Fibroblast of skin of abdomen (primary cell): ENCODE data around the gene TRABD2B.
A peak's percentile ranks its signal among the peaks of the same experiment; 100 is the strongest.

Source experiments
- DNase-seq: peaks from one replicate; pipeline ENCODE4 v3.0.0-alpha.2; 2013

The TRABD2B gene

DNA sequence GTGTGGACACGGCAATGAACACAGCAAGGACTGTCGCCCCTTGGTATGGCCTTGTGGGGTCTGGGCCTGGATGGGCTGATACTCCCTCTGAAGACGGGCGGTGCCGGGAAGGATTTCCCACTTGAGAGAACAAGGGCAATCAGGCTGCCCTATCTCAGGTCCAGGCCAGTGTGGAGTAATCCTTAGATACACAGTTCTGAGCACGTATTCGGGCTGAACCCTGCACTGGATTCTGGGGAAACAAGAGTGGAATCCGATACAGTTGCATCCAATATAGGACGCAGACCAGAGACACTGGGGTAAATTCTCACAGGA lies 177.7 kb downstream of the TRABD2B start:
- no peak for DNase-seq

DNA sequence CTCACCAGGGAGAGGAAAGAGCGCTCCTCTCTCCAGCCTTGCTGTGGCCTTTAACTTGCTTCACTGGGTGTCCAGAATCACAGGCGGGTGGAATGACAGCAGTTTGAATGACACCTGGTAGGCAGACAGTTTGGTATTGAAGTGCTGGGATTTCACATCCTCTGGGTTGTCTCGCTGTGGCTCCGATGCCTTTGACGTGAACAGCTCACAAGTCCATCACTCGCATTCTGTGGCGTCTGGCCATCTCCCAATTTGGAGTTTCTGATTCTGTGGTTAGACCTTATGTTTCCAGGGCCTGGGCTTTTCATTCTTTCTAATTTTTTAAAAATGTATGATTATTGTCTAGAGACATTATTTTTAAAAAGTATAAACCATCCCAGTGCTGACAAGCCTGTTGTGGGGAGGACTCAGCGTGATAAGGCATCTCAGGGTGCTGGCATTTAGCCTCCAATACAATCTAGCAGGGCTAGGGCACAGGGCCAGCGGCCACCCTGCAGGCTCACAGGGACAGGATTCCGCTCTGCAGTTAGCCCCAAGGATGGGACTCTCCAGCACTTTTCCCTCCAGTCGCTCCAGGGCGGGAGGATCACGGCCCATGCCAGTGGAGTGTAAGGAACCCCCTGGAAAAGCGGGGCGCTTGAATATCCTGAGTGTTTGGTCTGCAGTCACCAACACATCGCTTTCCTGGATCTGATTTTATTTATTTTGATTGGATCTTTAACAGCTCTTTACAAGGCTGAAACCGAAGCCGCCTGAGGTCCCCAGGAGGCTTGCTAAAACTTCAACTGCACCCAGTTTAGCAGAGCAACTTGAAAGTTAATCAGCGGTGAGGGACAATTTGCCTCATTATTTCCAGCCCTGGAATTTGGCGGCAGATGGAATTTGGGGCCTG lies 178.3 kb downstream of the TRABD2B start:
- peak; percentile 70 for DNase-seq

DNA sequence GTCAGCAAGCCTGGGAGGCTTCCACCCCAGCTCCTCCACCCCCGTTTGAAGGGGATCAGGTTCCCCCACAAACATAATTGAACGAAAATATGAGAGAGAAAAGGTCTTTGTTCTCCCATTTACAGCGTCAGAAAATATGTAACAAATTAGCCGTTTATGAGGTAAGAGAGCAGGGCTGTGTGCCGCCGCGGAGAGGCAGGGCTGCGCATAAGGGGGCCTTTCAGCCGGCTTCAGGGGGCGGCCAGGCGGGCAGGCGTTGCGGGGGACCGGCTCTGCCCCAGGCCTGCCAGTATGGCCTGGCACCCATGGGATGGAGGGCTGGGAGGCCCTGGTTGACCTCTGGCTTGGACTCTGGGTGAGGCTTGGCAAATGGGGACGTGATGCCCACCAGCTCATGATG lies 179.3 kb downstream of the TRABD2B start:
- DNase-seq = no peak

DNA sequence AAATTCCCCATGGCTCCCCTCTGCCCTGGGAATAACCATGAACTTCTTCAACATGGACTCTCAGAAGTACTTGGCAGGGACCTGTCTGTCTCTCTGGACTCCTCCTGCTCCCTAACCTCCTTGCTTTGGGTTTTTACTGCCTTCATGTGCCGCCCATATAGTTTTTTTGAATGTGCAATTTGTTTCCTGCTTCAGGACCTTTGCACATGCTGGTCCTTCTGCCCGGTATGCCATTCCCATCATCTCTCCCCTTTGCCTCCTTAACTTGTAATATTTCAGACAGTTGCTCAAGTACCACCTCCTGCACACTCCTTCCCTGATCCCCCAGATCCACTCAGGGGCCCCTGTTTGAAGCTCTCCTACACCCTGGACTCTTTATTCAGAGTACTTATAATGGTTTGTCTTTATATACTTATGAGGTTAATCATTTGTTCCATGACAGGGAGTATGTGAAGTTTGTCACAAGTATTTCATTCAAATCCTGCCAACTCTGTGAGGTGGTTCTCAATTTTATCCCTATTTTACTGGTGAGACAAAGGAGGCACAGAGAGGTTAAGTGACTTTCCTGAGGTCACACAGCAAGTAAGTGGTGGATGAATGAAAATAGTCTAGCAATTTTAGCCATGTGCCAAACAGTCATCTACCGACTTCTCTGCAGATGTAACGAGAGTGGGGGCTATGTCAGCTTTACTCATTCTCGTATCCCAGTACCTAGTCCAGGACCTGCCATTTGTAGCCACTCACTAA lies 180.7 kb downstream of the TRABD2B start:
- no peak for DNase-seq

DNA sequence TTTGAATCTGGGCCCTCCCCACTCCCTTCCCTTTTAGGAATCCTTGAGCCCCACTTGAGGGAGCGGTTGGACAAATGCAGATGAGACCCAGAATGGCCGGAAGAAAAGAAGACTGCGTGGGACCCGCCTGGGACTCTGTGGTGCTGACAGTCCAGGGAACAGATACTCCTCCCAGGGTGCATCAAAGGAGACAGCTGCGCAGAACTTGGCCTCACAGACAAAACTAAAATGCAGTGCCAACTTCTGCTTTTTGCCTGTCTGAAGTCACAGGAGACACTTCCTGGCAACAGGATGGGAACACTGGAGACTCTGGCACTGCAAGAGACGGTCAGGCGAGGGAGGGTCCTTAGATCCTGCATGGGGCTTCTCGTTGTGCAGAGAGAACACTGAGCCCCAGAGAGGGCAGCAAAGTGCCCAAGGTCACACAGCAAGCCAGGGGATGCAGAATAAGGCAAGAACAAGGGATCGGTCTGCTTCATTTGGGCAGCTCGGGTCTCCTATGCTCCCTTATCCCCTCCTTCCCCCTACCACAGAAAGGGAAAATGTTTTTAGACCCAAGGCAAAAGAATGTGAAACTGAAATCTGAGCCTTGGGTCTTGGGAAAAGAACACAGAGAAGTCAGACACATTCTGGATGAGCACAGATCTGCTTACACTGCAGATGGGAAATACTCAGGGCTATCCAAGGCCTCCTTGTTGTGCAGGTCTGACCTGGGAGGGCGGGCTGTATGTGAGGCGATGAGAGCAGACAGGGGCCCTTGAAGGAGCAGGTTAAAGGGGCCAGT lies 182.4 kb downstream of the TRABD2B start:
- DNase-seq = no peak

DNA sequence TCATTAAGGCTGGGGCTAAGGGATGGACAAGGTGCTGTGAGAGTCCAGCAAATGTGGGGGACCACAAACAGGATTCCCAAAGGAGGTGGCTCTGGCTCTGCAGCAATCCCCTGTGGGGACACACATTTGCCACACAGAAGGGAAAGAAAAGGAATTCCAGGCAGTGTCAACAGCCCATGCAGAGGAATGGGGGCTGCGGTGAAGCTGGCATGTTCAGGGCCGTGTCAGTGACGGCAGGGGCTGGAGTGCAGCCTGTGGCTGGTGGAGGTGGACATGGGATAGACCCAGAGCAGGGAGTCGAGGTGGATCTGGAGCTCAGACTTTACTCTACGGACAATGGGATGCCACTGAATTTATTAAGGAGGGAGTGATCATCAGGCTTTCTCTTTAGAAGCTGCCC lies 183.2 kb downstream of the TRABD2B start:
- DNase-seq = no peak

DNA sequence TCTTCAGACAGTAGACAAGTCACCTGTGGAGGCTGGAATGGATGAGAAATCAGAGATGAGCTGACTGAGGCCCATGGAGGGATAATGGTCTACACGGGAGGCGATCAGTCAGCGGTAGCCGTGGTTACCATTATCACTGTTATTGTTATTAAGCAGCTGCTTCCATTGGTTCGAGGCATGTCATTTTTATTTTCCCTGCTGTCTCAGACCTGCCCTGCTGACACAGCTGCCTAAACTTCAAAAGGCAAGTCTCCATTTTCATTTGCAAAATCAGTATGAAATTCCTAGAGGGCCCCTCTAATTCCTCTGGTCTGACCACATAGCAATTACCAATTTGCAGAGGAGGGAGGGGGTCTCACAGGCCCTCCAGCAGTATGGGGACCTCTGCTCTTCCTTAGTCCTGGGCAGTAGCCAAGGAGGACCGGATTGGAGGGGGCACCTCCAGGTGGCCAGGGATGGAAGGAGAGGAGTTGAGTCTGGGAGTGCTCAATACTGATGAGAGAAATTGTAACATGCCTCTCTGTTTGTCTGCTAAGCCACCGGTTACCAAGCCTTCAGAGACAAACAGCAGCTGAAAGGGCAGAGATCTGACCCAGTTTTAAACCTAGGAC lies 184.2 kb downstream of the TRABD2B start:
- DNase-seq = no peak

DNA sequence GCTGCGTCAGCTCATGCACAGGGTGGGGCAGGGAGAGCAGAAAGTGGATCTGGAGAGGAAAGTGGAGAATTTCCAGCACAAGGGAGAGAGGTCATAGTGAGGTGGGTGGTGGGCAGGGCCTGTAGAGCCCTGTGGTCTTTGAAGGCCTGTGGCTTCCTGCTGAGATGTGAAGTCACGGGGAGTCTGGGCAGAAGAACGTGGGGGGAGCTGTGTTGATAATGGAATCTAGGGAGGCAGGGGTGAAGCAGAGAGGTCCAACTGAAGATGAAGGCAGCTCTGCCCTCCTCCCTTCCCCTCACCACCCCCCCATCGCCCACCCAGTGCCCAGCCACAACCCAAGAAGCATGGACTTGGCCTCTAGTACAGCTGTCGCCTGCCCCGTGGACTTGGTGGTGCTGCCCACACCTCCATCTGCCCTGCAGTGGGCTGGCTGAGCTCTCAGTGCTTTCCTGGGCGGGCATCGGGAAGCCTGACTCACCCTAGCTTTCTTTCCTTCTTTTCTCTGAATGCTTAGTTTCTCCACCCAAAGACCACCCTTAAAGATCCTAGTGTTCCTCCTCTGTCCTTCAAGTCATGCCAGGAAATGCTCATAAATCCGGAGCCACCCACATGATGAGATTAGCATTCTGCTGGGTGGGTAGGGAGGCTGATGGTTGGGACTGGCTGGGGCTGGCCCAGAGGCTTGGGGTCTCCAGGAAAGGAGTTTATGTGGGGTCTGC lies 186.1 kb downstream of the TRABD2B start:
- DNase-seq = no peak

DNA sequence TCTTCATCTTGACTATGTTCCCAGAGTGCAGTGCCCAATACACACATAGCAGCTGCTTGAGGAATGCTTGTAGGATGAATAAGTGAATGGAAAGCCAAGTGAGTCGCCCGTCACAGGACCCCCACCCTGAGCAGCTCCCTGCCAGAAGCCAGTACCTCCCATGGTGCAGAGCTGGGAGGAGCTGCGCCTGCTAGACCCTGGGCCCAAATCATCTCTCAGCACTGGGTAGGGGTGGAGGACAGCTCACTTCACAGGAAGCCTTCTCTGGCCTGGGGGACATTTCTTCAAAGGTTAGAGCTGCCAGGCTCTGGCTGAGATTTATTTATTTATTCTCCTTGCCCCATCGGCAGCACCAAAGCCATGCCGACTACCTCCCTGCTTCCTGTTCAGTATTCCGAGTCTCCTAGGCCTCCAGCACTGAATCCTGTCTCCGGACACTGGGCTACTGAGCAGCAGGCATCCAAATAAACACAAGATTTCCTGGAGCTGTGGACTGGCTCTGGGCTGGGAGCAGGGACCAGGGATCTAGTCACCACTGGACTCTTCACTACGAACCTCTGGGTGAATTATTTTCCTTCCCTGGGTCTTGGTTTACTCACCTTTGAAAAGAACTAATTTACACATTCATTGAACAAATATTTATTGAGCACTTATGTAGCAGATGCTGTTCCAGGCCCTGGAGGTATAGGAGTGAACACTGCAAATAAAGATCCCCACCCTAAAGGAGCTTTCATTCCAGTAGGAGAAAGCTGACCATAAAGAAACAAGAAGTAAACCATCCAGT lies 187.7 kb downstream of the TRABD2B start:
- peak; percentile 18 for DNase-seq

DNA sequence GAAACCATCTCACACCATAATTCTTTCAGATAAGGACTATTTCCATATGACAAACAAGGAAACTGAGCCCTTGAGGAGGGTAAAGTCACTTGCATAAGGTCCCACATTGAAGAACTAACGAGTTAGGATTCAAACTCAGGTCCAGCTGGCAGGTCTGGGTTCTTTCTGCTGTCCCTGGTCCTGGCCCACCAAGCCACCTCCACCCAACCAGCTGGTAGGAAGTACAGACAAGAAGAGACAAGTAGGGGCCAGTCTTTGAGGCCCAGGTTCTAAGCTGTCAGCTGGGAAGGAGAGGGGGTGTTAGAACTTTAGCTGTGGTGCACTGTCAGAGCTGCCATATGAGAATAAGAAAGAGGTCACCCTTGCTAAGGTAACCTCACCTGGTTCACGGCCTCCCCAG lies 188.6 kb downstream of the TRABD2B start:
- no peak for DNase-seq

DNA sequence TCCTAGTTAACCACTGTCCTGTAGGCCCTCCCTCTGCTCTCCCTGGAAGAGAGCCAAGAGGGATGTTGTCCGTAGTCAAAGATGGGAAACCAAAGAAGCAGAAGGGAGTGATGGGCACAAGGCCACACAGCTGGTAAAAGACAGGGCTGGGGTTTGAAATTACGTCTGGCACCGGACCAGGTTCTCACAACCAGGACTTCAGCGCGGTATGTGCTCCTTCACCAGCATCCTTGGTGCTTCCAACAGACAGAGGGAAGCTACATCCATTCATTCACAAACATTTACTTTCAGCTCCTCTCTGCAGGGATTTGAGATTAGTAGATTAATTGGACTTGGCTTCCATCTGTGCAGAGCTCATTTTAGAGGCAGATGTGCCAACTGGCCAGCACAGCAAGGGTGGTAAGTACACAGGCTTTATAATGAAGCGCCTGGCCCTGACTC lies 191.2 kb downstream of the TRABD2B start:
- DNase-seq = no peak

DNA sequence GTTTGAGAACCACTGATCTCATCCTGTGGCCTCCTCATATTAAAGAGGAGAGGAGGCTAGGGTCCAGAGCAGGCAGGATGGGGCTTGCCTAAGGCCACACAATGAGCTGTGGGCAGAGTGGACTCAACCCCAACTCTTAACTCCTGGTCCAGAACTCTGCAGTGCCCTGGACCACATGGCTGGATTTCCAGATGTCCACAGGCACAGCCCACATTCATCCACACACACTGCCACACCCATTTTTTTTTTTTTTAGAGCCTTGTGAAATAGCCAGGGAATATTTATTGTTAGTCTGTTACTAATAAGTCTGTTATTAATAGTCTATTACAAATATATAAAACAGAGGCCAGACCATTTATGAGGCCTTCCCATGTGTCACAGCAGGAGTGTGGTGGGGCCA lies 192.2 kb downstream of the TRABD2B start:
- DNase-seq = no peak

DNA sequence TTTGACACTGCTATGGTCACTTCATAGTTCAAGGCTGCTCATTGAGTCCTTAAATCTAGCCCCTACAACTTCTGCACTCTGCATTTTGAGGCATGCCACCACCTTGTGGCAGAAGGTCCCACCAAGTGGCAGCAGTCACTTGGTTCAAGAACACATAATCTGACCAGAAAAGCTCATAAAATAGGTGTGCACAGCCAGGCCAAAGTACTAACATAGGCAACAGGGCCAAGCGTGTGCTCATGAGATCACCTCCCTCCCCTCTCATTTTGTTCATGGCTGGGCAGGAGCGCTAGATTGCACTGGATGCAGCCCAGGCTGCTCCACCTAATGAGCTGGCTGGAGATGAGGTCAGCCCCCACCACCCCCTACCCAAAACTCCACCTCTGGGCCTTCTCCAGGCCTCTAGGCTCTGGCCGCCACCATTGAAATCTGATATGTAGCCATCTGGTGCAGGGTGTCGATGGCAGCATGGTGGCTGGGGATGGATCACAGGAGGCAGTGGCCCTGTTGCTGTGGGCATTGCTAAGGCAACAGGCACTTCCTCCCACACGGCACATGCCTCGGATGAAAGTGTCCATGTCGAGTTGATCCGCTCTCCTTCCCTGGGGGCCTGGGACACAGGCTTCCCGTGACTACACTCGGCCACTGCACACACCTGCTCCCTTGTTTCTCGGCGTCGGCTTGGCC lies 193.2 kb downstream of the TRABD2B start:
- DNase-seq = no peak

DNA sequence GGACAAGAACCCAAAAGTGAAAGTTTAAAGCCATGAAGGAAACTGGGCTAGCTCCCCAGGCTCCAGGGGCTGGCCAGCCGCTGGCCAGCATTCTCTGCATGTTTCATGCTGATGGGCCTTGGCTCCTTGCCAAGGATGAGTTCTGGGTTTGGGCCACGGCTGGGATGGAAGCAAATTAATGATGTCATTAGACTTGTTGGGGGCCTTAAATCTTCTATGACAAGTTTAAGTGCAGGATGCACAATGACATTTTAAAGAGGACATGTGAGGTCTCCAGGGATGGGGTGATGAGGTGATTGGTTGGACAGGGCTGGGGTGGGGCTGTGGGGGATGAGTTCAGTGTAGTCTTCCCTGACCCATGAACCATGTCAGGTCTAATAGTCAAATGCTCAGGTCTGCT lies 199.6 kb downstream of the TRABD2B start:
- DNase-seq = peak; percentile 13

DNA sequence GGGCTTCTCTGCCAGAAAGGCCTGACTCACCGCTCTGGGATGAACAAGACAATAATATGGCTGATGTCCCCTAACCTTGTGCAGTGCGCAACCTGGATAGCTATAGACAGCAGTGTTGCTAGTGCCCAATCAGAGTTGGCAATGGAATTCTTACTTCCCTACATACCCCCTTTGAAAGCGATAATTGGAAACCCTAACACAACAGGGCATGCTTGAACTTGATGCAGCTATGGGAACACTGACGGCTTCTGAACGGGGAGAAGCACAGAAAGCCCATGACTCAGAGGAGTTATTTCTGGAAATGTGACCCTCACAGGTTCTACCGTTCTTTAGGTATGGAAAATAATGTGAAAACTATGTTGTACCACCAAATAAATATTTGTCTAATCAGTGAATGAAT lies 200.6 kb downstream of the TRABD2B start:
- DNase-seq = no peak

DNA sequence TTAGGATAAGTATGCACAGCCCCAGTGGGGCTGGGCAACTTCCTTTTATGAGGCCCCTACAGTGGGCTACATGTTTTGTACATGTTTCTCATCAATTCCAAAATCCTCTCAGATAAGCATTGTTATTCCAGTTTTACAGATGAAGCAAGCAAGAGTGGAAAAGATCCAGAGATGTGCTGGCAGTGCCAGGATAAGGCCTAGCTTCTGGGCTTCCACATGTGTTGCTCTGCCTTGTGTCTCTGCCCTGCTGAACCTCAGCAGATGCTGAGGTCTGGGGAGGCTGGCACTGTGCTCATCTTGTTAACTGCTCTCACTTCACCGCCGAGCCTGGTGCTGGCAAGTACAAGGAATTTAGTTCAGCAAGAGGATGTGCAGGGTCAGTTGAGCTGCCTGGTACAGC lies 202.1 kb downstream of the TRABD2B start:
- DNase-seq = no peak

DNA sequence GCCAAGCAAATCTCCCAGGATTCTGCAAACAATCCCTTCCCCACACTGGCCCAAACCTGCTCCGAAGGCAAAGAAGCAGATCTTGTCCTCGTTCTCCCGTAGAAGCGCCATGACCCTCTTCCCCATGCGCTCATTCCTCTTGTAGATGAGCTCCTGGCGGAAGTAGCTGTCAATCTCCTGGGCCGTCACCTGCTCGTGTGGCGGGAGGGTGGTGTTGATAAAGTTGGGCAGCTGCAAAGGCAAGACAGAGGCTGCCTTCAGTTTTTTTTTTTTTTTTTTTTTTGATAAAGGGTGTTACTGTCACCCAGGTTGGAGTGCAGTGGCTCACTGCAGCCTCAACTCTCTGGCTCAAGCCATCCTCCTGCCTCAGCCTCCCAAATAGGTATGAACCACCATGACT lies 202.7 kb downstream of the TRABD2B start:
- no peak for DNase-seq

DNA sequence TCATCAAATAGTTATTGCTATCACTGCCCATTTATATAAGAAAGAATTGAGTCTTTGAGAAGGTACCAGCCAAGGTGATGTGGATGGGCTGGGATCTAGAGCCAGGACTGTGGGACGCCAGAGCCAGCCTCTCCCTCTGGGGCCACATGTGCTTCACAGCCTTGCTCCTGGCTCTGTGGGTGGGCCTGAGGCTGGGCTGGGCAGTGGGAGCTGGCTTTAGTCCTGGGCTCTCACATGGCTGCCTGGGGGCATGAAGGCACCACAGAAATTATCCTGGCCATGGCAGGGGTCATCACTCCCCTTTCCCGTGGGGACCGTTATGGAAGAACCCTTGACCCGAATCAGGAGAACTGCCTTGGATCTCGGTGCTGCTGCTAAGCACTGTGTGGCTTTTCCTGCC lies 203.1 kb downstream of the TRABD2B start:
- DNase-seq = no peak

DNA sequence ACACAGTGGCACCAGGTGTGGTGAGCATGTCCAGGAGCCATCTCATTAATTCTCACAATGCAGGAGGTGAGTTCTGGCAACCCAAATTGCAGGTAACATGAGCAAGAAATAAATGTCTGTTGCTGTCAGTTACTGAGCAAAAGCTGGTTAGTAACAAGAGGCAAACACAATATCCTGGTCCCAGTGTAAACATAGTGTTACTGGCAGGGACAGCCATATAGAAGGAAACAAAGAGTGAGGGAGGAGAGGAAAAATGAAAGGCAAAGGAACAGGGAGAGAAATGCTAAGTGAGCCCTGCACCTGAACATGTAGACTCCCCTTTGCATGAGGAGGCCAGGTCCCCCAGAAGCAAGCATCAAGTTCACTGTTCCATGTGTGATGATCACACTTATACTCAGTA lies 203.6 kb downstream of the TRABD2B start:
- no peak for DNase-seq

DNA sequence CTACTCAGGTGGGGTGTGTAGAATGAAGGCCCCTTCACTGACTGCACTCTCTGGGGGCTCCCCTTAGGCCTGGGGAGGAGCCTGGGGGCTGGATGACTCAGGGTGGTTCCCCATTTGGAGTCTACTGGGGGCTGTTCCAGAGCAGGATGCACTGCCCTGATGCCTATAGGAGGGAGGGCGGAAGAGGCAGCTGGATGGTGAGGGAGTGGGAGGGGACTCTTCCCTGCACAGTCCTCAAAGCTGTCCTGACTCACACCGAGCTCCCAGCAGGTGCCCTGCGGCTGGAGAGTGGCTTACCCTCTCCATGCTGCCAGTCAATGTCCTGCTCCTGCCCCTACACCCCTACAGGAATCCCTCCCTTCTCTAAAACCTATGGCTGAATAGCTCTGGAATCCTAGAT lies 204.4 kb downstream of the TRABD2B start:
- no peak for DNase-seq
